Renal pelvis (tissue), 12 donors: Measurements from ENCODE around the gene DDX27. TPM values are rescaled to one million over a fixed set of nuclear protein-coding genes. Genes with fewer than 3 reads are reported as not detected.
"Not testable (repeated sequence)": the region's sequence is repeated elsewhere in the genome, so short reads cannot be mapped to it uniquely, and the experiment has no call there.

ENCODE experiments used
- DNase-seq: peaks from one replicate; pipeline ENCODE4 v3.0.0-alpha.2; 2013
- long read RNA-seq, 16 experiments: transcript quantifications; one replicate each; lab custom pipeline, GENCODE V29; 2026
- polyA plus RNA-seq, 3 donors: library from polyadenylated mRNA; unstranded; fragments of 120-200 nt; gene quantifications; one replicate each; pipeline ENCODE4 v1.2.1, GENCODE V29; 2013; ENCODE audit not compliant: insufficient read length in 3 of 3

Gene DDX27, protein sequence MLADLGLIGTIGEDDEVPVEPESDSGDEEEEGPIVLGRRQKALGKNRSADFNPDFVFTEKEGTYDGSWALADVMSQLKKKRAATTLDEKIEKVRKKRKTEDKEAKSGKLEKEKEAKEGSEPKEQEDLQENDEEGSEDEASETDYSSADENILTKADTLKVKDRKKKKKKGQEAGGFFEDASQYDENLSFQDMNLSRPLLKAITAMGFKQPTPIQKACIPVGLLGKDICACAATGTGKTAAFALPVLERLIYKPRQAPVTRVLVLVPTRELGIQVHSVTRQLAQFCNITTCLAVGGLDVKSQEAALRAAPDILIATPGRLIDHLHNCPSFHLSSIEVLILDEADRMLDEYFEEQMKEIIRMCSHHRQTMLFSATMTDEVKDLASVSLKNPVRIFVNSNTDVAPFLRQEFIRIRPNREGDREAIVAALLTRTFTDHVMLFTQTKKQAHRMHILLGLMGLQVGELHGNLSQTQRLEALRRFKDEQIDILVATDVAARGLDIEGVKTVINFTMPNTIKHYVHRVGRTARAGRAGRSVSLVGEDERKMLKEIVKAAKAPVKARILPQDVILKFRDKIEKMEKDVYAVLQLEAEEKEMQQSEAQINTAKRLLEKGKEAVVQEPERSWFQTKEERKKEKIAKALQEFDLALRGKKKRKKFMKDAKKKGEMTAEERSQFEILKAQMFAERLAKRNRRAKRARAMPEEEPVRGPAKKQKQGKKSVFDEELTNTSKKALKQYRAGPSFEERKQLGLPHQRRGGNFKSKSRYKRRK
- 10 to 100 TPM; 47.0 to 50.5 (median 49.1) TPM for polyA plus RNA-seq
- long read RNA-seq, donor 1, partial matches to known transcripts = 13 of 17 reads
- long read RNA-seq, donor 1, other reads (novel, unspliced or antisense) = 0 of 17 reads
- long read RNA-seq, donor 2, partial matches to known transcripts = 9 of 12 reads
- long read RNA-seq, donor 2, other reads (novel, unspliced or antisense) = 0 of 12 reads
- long read RNA-seq, donor 3, partial matches to known transcripts = 22 of 26 reads
- long read RNA-seq, donor 3, other reads (novel, unspliced or antisense) = 0 of 26 reads
- long read RNA-seq, donor 4, partial matches to known transcripts = 34 of 37 reads
- long read RNA-seq, donor 4, other reads (novel, unspliced or antisense) = 0 of 37 reads
- long read RNA-seq, donor 5 = 0 reads
- long read RNA-seq, donor 6, partial matches to known transcripts = 19 of 22 reads
- long read RNA-seq, donor 6, other reads (novel, unspliced or antisense) = 0 of 22 reads
- long read RNA-seq, donor 7, partial matches to known transcripts = 10 of 12 reads
- long read RNA-seq, donor 7, other reads (novel, unspliced or antisense) = 0 of 12 reads
- long read RNA-seq, donor 8, partial matches to known transcripts = 6 of 7 reads
- long read RNA-seq, donor 8, other reads (novel, unspliced or antisense) = 0 of 7 reads
- long read RNA-seq, donor 9, partial matches to known transcripts = 25 of 28 reads
- long read RNA-seq, donor 9, other reads (novel, unspliced or antisense) = 0 of 28 reads
- long read RNA-seq, donor 10, partial matches to known transcripts = 6 of 8 reads
- long read RNA-seq, donor 10, other reads (novel, unspliced or antisense) = 0 of 8 reads
- long read RNA-seq, donor 11, partial matches to known transcripts = 7 of 7 reads
- long read RNA-seq, donor 11, other reads (novel, unspliced or antisense) = 0 of 7 reads
- long read RNA-seq, donor 12, transcript DDX27-207 (21 exons, 2,693 nt) = major isoform, 12 of 37 reads
- long read RNA-seq, donor 12, partial matches to known transcripts = 25 of 37 reads
- long read RNA-seq, donor 12, other reads (novel, unspliced or antisense) = 0 of 37 reads
- long read RNA-seq, donor 13, partial matches to known transcripts = 36 of 37 reads
- long read RNA-seq, donor 13, other reads (novel, unspliced or antisense) = 0 of 37 reads
- long read RNA-seq, donor 14, partial matches to known transcripts = 40 of 40 reads
- long read RNA-seq, donor 14, other reads (novel, unspliced or antisense) = 0 of 40 reads
- long read RNA-seq, donor 15, transcript DDX27-207 (21 exons, 2,693 nt) = major isoform, 7 of 18 reads
- long read RNA-seq, donor 15, partial matches to known transcripts = 11 of 18 reads
- long read RNA-seq, donor 15, other reads (novel, unspliced or antisense) = 0 of 18 reads
- long read RNA-seq, donor 16, partial matches to known transcripts = 22 of 24 reads
- long read RNA-seq, donor 16, other reads (novel, unspliced or antisense) = 0 of 24 reads

GRCh38 chr20:49219091-49219923, at the start of gene DDX27:
Gene DDX27, plus strand, starts transcription at chr20:49219416. Its CDS starts 33 bp downstream, at chr20:49219449.
- DNase-seq = peak; percentile 99

GRCh38 chr20:49169547-49169946, 49.7 kb upstream of the DDX27 start:
- DNase-seq = no peak

- no peak for DNase-seq
Measured at GRCh38 chr20:49170714-49171113, 48.5 kb upstream of the DDX27 start.

GRCh38 chr20:49171909-49172308, 47.3 kb upstream of the DDX27 start:
- no peak for DNase-seq

DNA sequence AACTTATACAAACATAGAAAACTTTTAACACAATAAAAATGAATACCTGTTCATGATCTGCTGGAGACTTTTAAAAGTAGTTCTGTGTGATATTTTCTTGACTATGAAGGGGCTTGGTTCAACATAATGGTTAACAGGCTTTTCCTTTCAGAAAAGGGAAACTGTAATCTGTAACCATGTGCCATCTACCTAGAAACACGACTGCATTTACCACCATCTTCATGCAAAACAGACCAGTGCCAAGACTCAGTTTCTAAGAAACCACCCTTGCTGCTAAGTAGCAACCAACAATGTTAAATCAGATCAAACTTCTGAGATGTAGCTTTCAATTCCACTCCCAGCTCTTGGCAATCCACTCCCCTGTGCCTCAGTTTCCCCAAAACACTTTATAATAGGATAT, 46.8 kb upstream of the DDX27 start:
- no peak for DNase-seq

DNA sequence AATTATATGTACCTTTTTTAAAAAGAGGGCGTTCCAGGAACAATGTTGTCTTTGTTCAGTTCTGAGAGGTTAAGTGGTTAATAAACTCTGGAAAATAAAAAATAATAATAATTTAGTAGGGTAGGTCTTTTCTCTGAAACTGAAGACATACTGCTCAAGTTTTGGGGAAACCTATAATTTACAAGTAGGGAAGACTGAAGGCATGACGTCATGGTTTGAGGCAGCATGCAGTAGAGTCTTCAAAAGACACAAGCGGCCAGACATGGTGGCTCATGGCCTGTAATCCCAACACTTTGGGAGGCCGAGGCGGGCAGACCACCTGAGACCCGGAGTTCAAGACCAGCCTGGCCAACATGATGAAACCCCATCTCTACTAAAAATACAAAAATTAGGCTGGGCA, 45.0 kb upstream of the DDX27 start:
- DNase-seq = no peak

DNA sequence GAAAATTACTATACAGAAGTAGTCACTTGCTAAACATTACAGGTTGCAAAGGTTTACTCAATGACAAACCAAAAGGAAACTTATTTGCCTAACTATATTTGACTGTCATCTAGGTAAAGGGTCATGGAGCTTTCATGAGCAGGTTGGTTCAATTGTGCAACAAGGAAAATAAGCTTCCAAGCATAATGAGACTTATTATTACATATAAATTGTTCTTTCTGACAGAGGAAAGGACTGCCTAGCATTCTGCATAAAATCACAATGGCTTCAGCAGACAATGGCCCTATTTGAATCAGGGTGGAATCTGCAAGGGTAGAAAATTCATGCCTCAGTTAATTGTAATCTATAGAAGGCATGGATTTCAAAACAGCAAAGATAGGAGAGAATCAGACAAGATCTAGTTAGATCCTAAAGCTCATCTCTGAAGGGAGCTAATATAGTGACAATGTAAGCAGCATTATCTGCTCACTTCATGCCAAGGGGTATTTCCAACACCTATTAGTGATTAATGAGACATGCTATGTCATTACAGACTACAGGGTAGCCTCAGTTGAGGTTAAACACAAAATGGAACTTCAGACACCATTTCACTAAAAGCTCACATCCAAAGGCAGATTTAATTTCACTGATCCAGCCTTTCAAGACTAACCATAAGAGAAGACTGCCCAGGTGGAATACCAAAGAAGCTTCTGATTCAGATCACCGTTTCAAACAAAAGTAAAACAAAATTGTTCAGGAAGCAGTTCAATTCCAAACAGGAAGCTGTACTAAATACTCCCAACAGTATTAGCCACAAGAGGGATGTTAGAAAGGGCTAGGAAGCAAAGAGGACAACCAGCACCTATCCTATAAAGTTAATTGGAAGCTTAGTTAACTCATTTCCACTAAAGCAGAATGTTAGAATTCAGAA, 39.6 kb upstream of the DDX27 start:
- no peak for DNase-seq

- DNase-seq = no peak
Measured at GRCh38 chr20:49181265-49181877, 37.8 kb upstream of the DDX27 start.

DNA sequence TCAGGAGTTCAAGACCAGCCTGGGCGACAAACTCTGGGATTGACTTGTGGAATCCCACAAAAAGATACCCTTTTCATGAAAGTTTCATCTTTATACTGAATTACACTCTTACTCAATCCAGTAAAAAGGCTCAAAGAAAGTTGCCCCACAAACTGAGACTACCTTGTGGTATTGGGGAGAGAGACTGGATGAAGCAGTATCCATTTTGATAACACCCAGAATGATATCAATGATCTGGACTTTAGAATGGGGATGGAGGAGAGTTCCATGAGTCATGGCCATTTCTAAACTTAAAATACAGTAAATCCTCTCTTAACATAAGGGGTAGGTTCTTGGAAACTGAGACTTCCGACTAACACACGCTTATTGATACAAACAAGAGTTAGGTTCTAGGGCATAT, 35.8 kb upstream of the DDX27 start:
- DNase-seq = no peak

DNA sequence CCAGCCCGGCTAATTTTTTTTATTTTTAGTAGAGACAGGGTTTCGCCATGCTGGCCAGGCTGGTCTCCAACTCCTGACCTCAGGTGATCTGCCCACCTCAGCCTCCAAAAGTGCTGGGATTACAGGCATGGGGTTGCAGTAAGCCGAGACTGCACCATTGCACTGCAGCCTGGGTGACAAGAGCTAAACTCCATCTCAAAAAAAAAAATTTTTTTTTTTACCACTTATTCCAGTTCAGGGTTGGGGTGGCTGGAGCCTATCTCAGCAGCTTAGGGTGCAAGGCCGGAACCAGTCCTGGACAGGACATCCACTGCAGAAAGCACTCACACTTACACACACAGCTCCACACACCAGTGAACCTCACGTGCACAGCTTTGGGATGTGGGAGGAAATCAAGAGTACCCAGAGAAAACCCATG, 35.1 kb upstream of the DDX27 start:
- DNase-seq = not testable (repeated sequence)

- DNase-seq = no peak
Measured at GRCh38 chr20:49184691-49185070, 34.5 kb upstream of the DDX27 start.

- no peak for DNase-seq
Measured at GRCh38 chr20:49185071-49185761, 34.0 kb upstream of the DDX27 start.

GRCh38 chr20:49186535-49187329, 32.5 kb upstream of the DDX27 start:
- DNase-seq = peak; percentile 53

DNA sequence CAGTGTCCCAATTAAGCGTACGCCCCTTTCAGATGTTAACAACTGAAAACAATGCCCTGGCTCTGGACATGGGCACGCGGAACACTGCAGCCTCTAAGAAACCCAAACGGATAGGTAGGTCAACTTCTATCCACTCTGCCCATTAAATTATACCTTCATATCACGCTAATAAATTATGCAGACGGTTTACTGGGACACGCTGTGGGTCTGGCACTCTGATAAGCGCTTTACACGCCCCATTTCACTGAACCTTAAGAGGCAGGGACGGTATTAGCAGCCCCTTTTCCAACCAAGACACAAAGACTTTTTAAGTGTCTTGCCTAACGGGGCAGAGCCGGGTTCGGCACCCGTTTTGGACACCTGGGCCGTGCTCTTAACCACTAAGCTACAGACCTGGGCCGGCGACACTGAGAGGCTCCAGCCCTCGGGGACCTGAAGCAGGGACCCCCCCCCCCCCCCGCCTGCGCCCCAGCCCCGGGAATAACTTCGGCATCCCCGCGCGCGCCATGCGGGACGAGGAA, 31.8 kb upstream of the DDX27 start:
- DNase-seq = peak; percentile 14

DNA sequence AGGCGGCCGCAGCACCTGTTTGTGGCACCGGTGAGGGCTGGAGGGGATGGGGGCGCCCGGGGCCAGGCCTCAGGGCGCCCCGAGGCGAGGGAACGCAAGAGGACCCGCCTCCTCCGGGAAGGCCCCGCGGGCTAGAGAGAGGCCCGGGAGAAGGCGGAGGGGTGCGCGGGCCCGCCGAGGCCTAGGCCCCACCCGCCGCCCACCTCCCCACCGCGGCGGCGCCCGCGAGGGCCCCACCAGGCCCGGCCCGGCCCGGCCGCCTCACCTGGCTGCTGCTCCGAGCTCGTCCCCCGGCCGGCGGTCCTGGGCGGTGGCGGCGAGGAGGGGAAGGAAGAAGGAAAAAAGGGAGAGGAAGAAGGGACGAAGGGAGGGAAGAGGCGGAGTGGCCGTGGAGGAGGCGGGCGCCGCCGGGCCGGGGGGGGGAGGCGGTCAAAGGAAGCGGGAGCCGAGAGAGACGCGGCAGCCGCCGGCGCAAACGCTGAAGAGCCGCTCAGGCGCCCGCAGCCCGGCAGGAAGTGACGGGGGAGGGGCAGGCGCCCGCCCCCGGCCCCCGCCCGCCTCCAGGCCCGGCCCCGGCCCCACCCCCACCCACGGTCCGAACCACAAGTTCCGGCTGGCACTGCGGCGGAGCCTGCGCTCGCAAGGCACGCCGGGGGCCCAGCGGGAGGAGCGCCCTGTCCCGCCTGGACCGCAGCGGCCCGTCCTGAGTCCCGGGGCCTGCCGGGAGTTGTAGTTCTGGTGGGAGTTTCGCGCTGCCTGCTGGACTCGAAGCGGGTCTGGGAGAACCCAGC, 31.2 kb upstream of the DDX27 start, which contains the start of gene STAU1:
Gene STAU1 (minus strand): TSS at position 484 of the 791 bp plus-strand sequence. CDS start 22,133 bp downstream, outside the sequence.
- peak; percentile 95 for DNase-seq
